NCI-H345 treated with DMSO at 0.1 percent for 48 hours (cell line): ENCODE results near the gene STMND1.

Experiments used
- DNase-seq: peaks from one replicate; lab custom pipeline; 2025; ENCODE audit not compliant: unreplicated experiment; lab: John Stamatoyannopoulos, UW

STMND1 gene

DNA sequence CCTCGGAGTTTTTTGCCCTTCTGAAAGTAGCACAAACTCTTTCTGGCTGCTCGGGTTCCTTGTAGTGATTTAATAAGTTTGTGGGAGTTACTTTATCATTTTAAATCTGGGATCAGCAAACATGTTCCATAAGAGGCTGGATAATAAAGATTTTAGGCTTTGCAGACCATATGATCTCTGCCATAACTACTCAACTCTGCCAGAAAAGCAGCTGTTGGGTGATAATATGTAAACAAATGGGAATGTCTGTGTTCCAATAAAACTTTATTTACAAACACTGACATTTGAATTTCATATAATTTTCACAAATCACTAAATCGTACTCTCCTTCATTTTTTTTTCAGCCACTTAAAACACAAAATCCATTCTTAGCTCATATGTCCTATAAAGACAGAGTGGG lies 3.9 kb upstream of the STMND1 start:
- DNase-seq = no peak

GRCh38 chr6:17098538-17098937 lies 3.3 kb upstream of the STMND1 start:
- DNase-seq = no peak

DNA sequence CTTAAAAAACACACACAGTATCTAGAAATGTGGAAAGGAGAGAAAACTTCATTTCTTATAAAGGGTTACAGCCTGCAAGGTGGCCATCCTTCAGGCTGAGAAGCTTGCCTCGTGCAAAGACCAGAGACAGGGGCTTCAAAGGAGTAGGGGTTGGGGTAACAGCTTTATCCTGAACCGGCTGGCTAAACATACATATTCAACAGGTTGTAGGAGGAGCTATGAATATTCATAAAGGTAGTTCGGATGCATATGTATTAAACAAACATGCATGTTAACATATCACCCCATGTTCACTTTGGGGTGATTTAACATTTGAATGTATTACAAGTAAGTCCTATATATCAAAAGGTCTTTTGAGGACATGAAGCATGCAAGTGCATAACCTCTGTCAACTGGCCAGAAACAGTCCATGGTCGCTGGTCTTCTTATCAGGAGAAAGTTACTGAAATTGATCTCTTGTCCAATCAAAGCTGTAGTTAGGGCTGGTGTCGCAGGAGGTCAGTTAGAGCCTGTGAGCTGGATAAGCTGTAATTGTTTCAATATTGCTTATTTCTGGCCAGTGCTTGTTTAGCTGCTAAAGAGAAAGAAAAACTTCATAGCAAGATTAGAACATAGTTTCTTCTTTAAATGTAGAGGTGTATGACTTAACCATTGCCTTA lies 2.3 kb upstream of the STMND1 start:
- no peak for DNase-seq

- no peak for DNase-seq
Observed at GRCh38 chr6:17100806-17101205, 1.0 kb upstream of the STMND1 start.

GRCh38 chr6:17102258-17102870 lies 514 bp downstream of the STMND1 start:
- DNase-seq = no peak

DNA sequence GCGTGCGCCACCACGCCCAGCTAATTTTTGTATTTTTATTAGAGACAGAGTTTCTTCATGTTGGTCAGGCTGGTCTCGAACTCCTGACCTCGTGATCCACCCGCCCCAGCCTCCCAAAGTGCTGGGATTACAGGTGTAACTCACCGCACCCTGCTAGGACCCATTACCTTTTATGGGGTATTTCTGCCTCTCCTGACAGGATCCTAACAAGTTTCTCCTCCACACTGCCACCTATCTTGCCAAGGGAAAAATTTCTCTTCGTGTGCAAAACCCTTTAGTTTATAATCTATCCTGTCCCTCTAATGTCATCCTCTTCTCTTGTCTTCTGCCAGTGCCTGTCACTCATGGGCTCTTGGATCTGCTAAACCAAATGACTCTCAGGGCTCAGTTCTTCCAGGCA lies 1.9 kb downstream of the STMND1 start:
- no peak for DNase-seq

- DNase-seq = no peak
Observed at GRCh38 chr6:17107863-17108262, 6.0 kb downstream of the STMND1 start.

DNA sequence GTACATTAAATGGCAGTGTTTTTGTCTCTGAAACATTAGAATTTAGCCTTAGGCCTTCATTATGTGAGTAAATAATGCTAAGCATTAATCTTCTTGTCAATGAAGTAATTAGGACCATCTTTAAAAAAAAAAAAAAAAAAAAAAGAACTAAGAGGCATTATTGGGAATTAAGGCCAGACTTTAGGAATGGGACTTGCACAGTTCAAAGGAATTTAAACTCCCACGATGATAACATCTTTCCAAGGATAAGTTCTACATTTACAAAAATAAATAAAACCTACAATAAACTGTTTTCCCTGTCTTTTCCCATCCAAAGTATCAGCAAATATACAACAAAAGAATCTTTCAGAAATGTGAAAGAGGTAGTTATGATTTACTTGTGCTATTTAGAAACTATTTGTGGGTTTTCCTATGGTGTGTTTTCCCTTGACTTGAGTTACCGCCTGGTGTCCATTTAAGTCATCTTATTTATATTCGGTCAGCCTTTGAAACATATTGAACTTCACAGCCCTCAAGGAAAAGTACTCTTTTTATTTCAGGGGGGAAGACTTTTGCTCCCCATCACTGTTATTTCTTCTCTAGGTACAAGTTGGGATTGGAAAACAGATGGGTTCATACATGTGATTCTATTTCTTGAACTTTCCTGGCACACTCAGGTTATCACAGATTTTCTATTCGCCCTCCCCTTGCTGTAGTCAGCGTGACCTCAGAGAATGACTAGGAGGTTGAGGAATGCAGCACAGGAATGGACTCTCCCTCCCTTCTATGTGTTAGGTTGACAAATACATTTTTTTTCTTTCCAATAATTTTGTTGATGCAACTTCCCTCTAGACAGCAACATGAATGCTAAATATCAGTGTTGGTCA lies 13.6 kb downstream of the STMND1 start:
- DNase-seq = no peak

DNA sequence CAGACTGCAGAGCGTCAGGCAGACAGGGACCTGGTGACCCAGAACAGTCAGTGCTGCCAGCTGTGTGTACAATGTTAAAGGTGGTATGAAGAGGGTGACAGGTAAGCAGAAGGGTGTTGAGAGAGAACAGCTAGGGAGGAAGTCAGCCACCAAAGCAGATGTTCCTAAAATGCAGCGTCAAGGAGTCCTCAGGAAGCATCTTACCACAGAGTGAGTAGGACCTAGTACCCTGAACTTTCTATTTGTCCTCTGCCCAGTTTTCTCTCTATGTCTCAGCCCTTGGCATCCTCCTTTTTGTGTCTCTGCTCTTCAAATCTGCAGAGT lies 14.2 kb downstream of the STMND1 start:
- DNase-seq = no peak

- DNase-seq = no peak
Observed at GRCh38 chr6:17120019-17120418, 18.2 kb downstream of the STMND1 start.

DNA sequence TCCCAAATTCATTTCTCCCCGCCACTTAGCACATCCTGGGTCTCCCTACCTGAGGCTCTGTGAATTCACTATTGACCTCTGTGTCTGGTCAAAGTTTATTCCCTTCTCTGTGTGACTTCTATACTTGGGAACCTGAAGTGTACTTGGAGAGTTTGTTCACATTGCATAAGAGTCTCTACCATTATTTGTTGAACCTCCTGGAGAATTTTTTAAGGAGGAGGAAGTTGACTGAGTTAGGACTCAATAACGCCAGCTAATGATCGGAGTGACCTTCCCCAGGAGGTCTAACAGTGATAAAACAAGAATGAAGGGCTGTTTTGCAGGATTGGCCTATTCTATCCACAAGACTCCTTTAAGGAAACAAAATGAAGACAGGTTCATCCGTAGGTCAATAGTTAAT lies 23.6 kb downstream of the STMND1 start:
- no peak for DNase-seq

DNA sequence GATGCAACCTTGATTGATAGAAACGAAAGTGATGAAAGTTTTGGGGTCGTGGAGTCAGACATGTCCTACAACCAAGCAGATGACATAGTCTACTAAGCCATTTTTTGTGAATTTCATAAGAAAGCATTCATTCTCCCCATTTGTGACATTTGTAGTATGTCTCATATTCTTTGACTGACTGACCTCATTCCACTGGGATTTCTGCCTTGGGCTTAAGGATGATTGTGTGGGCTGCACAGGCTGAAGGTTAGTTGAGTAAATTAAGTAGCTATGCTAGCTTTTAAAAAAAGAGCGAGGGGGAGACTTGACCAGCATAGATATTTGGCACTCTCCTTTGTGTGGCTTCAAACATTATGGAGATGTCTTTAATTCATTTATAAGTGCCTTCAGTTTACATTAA lies 28.9 kb downstream of the STMND1 start:
- DNase-seq = no peak

GRCh38 chr6:17132967-17133366 lies 31.1 kb downstream of the STMND1 start:
- DNase-seq = no peak

GRCh38 chr6:17138033-17138432 lies 36.2 kb downstream of the STMND1 start:
- DNase-seq = no peak

- no peak for DNase-seq
Observed at GRCh38 chr6:17144016-17144415, 42.2 kb downstream of the STMND1 start.

GRCh38 chr6:17149571-17149970 lies 47.7 kb downstream of the STMND1 start:
- no peak for DNase-seq

GRCh38 chr6:17150096-17150495 lies 48.2 kb downstream of the STMND1 start:
- DNase-seq = no peak

DNA sequence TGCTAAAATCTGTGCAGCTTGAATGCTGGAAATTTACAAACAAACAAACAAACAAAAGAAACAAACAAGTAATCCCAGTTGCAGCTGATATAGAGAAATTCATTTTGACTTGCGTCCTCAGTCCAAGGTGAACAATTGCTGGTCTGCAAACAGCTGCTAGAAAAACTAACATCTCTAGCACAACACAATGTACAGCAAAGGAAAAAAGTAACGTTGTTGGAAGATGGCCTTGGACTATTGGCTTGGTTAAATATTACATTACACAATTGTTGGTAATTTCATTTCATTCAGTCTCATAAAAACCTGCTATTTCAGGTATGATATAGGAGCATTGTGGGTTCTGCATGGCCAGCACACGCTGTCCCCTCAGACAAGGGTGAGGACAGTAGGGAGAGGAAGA lies 50.0 kb downstream of the STMND1 start:
- no peak for DNase-seq

DNA sequence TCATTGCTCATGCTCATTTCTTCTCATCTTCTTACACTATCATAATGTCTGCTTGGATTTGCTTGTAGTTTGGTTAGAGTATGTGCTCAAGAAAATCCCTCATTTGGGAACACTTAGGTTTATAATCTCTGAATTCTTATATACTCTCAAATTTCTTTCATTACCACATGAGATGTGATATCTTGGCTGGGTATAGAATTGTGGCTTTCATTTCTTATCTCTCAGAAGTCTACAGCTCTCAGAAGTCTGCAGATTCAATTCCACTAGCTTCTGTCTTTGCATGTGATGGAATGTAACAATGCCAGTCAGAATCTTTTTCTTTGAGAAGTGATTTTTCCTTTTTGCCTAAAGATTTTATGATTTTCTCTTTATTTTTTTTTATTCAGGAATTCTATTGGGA lies 50.9 kb downstream of the STMND1 start:
- no peak for DNase-seq

DNA sequence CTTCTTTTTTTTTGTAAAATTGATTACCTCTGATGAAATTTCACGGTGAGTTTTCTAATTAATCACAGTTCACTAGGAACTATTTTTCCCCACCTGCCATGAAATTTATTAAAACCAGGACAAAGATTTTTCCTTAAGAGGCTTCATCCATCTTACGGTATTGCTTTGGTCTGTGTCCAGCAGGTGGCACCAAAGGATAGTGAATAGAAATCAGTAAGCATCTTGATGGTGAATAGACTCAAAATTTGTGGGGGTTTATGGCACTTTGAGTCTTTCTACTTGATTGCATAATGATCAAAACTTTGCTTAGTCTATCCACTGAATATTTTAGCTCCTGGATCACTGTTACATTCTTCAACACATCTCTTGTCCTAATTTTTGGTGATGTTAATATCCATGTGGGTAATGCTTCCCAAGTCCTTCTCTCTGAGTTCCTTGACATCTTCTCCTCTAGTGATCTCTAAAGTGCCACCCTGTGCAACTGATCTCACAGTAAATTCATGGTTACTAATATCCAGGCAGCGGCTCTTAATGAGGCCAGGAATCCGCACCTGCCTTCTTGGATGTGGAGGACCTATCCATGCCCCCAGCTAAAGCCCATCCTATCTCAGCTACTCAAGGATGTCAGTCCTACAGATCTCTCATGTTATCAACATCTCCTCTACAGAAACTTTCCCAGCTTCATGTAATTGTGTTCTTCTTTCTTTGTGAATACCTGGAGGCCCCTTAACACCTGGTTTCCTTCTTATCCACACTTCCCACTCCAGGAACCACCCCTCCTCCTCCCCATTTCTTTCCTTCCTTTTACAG lies 54.5 kb downstream of the STMND1 start:
- no peak for DNase-seq

- DNase-seq = no peak
Observed at GRCh38 chr6:17156966-17157365, 55.1 kb downstream of the STMND1 start.

- no peak for DNase-seq
Observed at GRCh38 chr6:17157617-17158016, 55.8 kb downstream of the STMND1 start.
